TTC549 (cell line): Measurements from ENCODE around the gene CNTNAP2.
"Not testable (repeated sequence)": the region's sequence is repeated elsewhere in the genome, so short reads cannot be mapped to it uniquely, and the experiment has no call there.

Experiments
- FAIRE-seq: peaks from 2 replicates; lab custom pipeline; 2012; peaks lifted over from hg19 to GRCh38; lab: Jason Lieb, UNC

Gene CNTNAP2

GRCh38 chr7:148275359-148275890 is 2158.8 kb downstream of the CNTNAP2 start:
- FAIRE-seq, result no peak

GRCh38 chr7:148276314-148277041 is 2159.9 kb downstream of the CNTNAP2 start:
- no peak for FAIRE-seq

GRCh38 chr7:148277042-148277660 is 2160.6 kb downstream of the CNTNAP2 start:
- no peak for FAIRE-seq

- peak; percentile 71 for FAIRE-seq
These were observed 2169.5 kb downstream of the CNTNAP2 start for GRCh38 chr7:148286150-148286549.

GRCh38 chr7:148287538-148287937 is 2170.9 kb downstream of the CNTNAP2 start:
- no peak for FAIRE-seq

GRCh38 chr7:148288592-148289151 is 2172.1 kb downstream of the CNTNAP2 start:
- FAIRE-seq, result no peak

GRCh38 chr7:148289630-148290029 is 2173.0 kb downstream of the CNTNAP2 start:
- no peak for FAIRE-seq

GRCh38 chr7:148290538-148290937 is 2173.9 kb downstream of the CNTNAP2 start:
- FAIRE-seq, result no peak

- FAIRE-seq, result no peak
These were observed 2175.2 kb downstream of the CNTNAP2 start for GRCh38 chr7:148291799-148292198.

- FAIRE-seq, result no peak
These were observed 2180.5 kb downstream of the CNTNAP2 start for GRCh38 chr7:148296994-148297644.

GRCh38 chr7:148298768-148299167 is 2182.2 kb downstream of the CNTNAP2 start:
- not testable (repeated sequence) for FAIRE-seq

- no peak for FAIRE-seq
These were observed 2183.0 kb downstream of the CNTNAP2 start for GRCh38 chr7:148299350-148300276.

- not testable (repeated sequence) for FAIRE-seq
These were observed 2185.8 kb downstream of the CNTNAP2 start for GRCh38 chr7:148302436-148302835.

GRCh38 chr7:148303295-148304082 is 2186.9 kb downstream of the CNTNAP2 start:
- no peak for FAIRE-seq

GRCh38 chr7:148304083-148304335 is 2187.4 kb downstream of the CNTNAP2 start:
- FAIRE-seq, result no peak

- no peak for FAIRE-seq
These were observed 2187.9 kb downstream of the CNTNAP2 start for GRCh38 chr7:148304456-148304855.

- no peak for FAIRE-seq
These were observed 2190.2 kb downstream of the CNTNAP2 start for GRCh38 chr7:148306759-148307158.

GRCh38 chr7:148318102-148318811 is 2201.7 kb downstream of the CNTNAP2 start:
- no peak for FAIRE-seq

GRCh38 chr7:148318838-148319237 is 2202.2 kb downstream of the CNTNAP2 start:
- no peak for FAIRE-seq

GRCh38 chr7:148319316-148319808 is 2202.8 kb downstream of the CNTNAP2 start:
- no peak for FAIRE-seq
